IPS DF 4.7 (cell line): ENCODE data around the gene VAV2.

Experiments used
- DNase-seq: peaks from one replicate; pipeline ENCODE4 v3.0.0-alpha.2; 2013; ENCODE audit warnings: low spot score; ENCODE audit errors: extremely low read depth

Gene VAV2

DNA sequence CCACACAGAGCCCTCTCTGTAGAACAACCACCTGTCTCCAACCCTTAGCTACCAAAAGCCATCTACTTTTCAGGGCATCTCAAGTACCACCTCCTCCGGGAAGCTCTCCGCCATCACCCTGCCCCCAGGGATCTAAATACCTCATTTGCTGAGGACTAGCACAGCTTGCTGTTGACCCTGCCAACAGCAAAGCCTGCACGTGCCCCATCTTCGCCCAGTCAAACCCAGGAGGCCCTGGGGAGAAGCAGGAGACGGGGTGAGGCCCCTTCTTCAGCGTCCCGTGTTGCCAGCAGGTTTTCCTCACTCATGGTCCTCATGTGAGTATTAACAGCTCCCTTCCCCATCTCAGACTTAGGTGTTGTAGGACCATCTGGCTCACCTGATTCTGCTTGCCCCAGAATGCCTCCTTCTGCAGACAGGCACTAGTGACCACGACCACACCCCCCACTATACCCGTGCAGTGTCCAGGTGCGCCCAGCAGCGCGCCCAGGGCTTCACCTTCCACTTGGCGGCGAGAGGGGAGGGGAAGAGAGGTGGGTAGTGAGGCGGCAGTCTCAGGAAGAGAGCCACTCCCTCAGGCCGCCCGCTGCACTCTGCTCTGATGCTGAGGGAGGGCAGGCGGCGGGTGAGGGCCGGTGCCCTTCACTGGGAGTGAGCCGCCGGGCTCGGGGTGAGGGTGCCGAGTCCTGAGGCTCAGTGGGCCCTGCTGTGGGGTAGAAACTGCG is 11.1 kb downstream of the VAV2 start:
- no peak for DNase-seq

DNA sequence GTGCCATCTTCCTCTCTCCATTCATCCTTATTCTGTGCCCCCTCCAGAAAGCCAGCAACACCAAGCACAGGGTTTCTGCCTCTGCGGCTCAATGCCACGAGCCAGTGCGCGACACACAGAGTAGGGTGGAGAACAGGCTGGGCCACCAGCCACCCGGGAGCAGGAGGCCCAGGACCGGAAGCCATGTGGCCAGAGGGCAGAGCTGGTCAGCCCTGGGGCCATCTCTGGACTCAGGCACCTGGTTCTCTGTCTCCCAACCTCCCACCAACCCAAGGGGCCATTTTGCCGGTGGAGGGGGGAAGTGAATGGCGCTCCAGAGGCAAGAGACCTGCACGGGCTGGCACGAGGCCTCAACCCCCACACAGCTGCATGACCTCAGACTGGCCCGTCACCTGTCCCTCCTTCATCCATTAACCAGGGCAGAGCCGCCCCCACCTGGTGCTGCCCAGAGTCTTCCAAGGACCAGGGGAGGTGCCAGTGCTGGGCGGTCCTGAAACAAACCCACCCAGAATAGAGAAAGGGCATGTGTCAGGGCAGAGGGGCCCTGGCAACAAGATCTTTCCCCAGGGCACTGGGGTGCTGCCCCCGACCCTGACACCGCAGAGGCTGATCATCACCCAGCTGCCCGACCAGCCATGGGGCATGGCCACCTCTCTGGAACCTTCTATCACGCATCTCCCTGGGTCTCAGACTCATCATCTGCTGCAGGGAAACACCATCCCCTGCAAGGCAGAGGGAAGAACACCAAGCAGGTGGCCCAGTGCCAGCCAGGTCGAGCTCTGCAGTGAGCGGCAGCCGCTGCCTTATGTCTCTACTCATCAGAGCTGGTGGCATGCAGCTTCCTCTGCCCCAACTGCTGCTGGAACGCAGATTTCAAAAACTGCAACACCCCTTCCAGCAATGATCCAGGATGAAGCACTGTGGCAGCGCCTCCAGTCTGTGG is 11.9 kb downstream of the VAV2 start:
- no peak for DNase-seq

DNA sequence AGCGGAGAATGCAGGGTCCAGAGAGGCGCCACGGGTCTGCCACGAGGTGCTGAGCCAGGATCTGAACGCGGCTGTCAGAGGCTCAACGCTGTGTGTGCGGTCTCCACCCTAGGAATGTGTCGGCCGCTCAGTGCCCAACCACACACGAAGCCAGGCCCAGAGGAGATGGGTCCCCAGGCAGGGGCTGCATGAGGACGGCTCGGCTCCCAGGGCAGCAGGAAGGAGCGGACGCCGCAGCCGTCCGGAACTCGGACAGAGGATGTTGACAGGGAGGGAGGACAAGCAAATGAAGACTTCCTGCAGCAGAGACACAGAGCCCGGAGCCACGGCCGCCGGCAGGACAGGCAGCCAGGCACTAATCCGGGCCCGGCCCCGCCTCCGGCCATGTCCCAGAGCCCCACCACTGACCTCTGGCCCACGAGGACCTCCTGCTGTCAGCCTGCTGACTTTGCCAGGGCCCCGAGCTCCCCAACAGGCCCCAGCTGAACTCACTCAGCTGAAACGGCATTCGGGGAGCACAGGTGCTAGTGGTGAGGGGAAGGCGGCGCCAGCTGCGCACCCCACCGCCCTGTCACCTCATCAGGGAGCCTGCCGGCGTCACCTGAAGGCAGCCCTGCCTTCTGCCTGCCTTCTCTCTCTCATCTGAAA is 12.7 kb downstream of the VAV2 start:
- DNase-seq = no peak

DNA sequence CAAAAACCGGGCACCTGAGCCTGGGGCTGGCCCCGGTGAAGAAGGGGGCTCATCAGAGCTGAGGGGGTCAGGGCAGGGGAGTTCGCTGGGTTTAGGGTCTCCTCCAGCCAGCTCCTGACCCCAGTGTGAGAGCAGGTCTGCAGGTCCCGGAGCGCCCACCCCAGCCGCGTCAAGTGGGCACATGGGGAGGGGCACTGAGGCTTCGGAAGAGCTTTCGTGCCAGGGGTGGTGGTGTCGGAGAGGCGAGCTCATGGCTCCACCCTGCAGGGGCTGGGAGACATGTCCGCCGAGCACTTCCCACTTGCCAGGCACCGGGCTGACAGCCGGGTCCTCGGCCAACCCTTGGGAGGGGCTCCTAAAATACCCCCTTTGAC is 13.2 kb downstream of the VAV2 start:
- no peak for DNase-seq

DNA sequence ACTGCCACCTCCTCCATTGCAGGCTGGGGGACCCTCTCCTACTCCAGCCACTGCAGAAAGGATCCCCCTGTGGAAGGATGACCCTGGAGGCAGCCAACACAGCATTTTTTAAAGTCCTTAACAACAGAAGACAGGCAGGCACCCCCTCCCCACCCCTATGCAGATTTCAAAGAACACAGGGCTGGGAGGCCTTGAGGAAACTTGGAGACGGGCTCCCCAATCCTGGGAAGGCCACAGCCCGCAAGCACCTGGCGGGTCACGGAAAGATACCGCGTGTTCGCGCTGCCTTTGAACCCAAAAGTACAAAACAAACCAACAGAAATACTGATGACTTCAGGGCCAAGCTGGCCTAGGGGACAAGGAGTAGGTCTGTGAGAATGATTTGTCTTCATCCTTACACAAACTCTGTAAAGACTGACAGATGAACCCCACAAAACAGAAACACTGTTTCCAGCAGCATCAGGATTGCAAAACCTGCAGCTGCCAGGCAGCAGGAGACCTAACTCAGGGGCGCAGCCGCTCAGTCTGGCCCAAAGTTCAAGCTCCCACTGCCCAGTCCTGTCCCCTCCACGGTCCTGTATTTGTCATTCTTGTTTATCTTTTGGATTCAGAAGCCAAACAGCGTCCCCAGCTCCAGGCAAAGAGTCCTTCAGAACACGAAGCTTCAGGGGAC is 13.8 kb downstream of the VAV2 start:
- DNase-seq = no peak

DNA sequence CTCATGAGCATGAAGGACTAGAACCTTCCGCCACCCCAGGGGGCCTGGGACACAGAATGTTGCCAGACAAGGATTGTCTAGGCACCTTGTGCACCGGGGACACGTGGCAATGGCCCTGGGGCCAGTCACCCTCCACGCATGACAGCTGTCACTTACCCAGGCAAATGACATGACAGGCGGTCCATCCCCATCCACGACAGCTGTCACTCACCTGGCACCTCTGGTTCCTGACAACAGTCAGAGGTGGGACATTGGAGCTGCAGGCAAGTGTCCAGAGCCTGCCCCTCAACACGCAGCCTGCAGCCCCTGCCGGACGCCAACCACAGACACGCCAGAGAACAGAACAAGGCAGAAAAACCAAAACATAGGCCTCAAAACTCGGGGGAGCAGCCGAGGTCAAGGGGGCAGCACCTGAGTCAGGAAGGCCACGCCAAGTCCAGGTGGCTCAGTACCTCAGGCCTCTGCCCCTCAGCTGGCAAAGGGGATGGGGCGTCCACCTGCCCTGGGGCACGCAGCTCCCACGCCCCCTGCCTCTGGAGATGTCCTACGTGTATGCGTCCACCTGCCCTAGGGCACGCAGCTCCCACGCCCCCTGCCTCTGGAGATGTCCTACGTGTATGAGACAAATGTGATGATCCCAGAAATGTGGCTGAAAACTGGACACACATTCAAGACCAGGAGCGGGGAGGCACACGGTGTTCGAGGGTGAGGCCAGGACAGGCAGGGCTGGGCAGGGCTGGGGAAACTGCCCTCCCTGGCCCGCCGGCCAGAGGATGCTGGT is 14.5 kb downstream of the VAV2 start:
- DNase-seq = no peak

DNA sequence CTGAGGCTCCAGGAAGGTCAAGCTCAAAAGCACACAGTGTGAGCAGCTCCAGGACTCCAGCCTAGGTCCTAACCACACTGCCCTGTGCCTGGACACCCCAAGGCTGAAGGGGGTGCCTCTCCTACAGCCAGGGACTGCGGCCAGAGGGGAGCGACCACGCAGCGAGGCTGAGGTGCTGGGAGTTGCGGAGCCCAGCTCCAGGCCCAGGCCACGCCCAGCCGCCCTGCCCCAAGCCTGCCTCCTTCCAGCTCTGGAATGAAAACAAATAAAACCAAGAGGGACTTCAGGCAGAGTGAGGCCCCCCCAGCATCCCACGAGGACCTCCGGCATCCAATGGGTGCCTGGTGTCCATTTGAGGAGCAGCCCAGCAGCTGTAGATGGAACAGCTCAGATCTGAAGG is 15.2 kb downstream of the VAV2 start:
- DNase-seq = no peak

DNA sequence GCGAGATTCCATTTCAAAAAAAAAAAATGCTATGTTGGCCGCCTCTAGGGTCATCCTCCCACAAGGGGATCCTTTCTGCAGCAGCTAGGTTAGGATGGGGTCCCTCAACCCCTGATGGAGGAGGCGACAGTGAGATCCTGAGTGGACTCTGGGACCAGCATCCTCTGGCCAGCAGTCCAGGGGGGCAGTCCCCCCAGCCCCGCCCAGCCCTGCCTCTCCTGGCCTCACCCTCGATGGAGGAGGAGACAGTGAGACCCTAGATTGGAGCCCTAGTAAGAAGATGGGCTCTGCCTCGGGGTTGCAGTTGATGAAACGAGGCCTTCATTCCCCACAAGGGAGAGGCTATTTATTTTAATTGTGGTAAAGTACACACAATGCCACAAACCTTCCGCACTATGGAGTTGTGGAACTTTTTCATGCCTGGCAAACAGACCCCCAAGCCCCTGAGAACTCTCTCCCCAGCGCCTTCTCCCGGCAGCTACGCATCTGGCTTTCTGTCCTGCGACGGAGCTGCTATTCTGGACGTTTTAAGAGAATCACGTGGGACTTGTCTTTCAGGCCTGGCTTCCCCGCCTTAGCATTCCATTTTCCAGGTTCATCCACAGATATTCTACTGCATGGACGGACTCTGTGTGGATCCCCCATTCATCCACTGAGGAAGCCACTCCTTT is 15.8 kb downstream of the VAV2 start:
- no peak for DNase-seq

DNA sequence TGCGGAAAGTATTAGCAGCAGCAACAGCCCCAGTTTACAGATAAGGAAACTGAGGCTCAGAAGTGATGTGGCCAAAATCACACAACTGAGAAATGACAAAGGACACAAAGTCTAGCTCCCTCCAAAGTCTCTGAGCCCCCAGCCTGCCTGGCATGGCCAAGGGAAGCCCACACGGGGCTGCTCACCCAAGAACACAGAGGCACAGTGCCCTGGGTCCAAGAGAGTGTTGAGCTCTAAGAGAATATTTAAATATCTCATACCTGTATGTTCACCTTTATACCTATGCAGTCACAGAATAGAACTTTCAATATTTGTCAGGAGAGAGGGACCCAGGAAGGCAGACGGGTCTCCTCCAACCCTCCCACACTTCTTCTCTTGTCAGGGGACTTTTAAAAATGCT is 16.6 kb downstream of the VAV2 start:
- no peak for DNase-seq

DNA sequence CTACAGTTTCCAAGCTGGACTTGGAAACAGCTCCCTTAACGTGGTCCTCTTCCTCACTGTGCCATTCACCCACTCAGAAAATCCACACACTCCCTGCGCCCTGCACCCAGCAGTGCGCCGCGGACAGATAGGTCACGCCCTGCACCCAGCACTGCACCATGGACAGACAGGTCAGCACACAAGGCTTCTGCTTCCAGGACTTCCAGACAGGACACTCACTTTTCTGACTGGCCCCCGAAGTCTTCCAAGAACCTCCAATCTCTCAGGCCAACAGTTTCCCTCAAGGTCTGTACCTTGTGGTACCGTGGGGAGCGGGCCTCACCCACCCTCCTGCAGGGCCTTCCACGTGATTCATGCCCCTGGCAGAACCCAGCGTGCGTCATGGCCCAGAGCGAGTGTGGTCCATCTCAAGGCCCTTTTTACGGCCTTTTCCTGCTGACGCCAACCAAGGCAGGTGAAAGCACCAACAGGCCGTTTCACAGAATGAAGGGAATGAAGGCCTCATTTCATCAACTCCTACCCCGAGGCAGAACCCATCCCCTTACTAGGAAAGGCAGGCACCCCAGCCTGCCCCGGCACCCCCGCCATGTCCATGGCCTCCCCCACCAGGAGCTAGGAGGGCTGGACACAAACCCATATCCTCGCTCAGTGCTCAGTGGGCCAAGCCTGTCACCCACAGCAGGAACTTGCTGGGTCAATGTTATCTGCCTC is 17.3 kb downstream of the VAV2 start:
- no peak for DNase-seq

DNA sequence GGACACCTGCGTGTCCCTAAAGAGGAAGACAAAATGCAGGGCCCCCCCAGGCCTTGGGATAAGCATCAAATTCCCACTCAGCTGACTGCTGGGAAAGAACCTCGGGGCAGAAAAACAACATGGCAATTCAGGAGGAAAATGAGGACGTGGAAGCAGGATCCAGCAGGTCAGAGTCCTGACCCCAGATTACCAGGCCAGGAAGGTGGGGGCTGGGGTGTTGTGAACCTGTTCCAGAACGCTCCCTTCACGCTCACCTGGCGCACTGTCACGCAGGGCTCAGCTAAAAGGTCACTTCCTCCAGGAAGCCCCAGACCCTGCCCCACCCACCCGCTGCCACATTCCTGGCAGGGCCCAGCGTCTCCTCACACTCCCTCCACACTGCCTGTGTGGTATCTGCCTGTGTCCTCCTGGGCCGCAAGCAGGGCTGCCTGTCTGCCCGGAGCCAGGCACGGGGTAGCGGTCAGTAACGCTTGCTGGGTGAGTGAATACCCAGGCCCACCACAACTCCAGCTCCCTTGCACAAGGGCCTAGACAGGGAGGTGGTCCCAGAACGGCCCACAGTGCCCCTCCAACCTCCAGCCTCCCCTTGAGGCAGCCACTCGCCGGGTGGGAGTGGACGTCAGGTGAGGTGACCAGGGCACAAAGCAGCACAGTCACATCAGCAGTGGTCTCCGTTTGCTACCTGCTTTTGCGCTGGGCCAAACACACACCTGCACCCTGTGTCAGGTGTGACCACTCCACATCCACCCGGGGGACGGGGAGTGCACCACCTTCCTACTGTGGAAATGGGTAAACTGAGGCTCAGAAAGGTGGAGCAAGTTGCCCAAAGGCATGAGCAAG is 18.1 kb downstream of the VAV2 start:
- DNase-seq = no peak

DNA sequence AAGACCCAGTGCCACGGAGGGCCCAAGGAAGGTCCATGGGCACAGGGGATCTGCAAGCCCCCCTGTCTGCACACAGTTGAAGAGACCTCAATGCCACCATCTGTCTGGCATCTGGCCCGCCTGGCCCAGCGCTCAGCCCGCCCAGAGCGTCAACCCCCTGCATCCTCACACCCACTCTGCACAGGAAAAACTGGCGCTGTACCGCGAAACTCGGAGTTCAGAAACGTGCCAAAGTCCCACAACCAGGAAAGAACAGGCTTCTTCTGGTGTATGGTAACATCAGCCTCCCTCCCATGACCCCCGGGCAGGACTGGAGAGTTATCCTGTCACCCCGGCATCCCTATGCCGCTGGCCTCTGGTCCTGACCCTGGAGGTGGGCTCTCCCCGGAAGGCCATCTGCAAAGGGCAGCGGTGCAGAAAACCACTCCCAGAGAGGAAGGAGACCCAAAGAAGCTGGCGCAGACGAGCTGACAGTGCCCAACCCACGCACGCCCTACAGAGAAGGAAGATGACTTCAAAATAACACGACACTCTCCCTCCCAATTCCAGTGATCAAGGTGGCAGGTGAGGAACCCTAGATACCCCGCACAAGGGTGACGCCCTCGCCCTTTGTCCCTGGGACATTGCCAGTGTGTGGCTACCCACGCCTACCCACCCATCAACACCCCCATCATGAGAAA is 18.9 kb downstream of the VAV2 start:
- DNase-seq = no peak

DNA sequence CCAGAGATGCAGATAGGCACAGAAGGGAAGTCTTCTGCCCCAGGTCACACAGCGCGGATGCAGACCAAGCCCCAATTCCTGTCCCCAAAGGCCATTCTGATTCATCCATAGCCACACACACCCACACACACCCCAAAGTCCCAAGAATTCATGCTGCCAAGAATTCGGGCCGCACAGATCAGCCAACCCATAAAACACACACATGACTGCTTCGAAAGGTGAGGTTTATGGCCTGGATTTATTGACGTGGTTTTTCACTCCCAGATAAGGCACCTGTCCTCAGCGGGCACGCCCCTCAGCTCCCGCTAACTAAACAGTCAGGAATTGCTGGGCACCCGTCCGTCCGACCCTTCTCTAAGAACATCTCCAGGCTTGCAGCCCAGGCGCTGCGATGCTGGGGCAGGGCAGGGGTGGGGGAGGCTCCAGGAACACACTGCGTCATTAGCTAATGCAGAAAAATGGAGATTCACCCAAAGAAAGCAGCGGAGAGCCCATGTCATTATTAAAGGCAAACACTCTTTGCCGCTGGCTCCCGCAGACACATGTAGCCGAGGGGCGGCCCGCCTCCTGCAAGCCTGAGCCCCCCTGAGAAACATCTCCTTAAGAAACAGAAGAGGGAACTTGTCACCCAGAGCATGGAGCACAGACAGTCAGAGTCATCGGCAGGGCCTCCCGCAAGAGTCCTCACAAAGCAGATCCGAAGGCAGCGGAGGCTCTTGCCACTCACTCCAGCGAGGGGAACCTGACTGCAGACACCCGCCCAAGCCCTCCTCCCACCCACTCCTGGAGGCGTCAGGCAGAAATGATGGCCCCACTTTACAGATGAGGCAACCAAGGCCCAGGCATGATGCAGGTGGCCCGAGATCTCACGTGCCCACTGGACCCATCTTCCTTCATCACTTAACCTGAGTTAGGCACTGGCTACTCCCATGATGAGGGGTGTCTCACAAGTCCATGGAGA is 19.9 kb downstream of the VAV2 start:
- DNase-seq = no peak

DNA sequence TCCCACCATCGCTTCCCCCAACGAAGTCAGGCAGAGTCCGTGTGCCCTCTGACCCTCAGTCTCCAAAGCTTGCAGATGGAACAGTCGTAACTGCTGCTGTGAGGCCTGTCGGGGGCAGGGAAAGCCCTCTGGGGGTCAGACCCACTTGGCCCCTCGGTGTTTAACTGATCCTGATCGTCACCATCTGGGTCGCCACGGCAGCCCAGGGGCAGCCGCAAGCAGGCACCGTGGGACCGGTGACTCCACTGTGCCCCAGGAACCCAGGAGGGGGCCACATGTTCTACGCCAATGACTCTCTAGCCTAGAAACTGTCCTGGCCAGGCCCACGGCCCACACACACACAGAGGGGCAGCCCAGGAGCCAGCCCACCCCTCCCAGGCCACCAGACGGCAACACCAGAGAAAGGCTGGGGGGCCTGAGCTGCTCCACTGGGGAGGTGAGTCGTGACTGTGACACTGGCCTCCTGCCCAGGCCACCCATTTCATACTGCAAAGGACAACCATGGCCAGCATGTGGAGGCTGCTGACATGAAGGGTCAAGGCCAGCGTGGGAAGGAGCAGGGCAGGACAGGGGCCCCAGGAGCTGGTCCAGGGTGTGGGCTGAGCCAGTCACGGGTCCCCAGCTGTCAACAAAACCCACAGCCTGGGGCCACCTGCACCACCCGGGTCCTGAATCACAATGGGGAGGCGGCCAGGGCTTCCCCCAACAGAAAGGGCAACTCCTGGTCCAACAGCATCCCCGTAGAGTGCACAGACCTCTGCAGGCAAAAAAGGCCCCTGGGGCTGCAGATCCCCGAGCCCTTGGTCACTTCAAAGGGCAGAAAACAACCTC is 20.8 kb downstream of the VAV2 start:
- DNase-seq = no peak

DNA sequence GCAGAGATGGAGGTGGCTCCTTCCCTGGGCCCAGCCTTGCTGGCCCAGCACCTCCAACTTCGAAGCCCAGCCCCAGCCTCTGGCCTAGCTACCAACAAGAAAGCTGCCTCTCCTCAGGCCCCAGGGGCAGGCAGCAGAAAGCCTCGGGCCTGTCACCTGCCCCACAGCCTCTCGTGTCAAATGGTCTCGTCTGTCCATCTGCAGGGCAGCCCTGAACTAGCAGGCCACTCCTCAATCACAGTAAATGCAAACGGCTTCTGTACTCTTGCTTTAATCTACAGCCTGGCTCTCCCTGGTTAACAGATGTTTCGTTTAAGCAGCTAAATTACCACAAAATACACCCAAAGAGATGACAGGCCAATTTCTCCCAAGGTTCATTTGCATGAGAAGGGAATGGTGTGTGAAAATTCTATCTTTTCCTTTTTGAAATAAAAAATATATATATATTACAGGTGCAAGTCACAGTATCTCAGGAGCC is 21.5 kb downstream of the VAV2 start:
- DNase-seq = no peak
